ENCODE measurements around the gene ALCAM.

Gene ALCAM

DNA sequence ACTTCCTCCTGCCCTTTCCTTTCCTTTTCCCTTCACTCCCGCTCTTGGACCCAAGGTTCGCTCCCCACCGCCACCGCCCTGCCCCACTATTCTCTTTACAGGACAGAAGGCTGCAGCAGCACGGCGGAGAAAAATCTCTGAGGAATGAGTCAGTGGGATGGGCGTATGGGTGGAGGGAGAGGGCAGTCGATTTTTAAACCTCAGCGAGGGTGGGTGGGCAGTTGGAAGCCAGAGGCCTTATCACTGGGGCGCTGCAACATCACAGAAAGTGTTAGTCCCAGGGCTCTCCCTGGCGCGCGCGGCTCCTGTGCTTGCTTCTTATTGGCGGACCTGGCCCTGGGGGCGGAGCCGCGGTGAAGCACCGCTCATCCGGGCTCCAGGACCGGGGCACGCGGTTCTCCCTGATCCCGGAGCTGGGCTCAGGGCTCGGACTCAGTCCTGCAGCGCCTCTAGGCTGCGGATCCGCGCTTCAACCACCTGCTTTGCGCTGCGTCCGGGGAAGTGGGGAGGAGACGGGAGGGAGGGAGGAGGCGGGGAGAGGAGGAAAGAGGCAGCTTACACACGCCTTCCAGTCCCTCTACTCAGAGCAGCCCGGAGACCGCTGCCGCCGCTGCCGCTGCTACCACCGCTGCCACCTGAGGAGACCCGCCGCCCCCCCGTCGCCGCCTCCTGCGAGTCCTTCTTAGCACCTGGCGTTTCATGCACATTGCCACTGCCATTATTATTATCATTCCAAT, at the start of gene ALCAM:
Gene ALCAM, plus strand, starts transcription at position 584 of the 737 bp plus-strand sequence.
- peak; percentile 81 for DNase-seq (ENCODE audit: low spot score)

DNA sequence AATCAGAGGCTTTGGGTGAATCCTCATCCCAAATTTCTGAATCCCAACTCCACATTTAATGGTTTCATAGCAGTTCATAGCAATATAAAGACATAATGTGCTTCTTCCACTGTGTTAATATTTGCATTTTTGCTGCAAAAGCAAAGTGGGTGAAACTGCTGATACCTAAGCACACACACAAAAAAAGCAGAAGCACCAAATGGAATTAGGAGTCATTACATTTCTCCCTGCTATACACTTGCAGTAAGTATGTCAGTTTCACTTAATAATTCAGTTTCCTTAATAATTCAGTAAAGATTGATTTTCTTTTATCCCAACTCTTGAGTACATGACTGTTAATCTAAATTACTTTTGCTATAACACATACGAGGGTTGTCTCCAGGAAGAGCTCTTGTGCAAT, 48.9 kb upstream of the ALCAM start:
- DNase-seq (ENCODE audit: low spot score): no peak

DNA sequence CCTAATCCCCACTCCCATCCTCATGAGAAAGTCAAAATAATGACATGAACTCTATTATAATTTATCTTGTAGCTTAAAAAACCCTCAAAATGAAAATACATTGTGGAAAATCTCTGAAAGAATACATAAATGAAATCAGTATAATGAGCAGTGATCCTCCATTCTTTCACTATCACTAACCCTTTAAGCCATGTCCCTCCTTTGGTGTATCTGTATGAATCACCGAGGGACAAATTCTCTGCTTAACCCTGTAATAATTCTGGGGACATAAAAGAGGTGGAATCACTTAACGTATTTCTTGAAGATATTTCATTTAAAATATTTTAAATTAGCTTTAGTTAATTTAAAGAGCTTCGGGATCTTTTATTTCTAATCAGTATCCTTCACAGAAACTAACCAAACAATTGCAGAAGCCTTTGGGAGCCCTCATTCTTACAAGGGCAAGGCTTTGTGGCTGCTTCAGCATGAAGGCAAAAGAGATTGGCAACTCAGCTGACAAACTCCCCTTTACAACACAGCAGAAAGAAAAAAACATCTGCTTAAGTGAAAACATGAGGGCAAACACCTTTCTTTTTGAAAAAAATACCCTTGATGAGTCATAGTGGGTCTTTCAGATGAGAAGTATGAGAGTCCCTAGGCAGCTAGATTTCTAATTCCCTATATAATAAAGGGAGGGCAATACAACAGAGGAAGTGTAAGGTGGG, 44.0 kb upstream of the ALCAM start:
- no peak for DNase-seq (ENCODE audit: low spot score)

DNA sequence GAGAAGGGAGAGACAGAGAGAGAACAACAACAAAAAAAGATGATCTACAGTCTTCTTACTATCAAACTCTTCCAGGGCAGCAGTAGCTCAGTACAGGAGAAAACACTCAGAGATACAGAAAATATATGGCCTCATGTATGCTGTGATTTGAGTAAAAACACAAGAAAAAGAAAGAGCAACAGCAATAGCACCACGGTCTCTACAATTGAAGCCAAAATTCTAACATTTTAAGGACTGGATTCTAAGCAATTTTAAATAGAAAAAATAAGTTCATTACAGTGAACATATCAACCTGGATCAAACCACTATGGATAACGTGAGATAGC, 43.5 kb upstream of the ALCAM start:
- DNase-seq (ENCODE audit: low spot score): no peak

DNA sequence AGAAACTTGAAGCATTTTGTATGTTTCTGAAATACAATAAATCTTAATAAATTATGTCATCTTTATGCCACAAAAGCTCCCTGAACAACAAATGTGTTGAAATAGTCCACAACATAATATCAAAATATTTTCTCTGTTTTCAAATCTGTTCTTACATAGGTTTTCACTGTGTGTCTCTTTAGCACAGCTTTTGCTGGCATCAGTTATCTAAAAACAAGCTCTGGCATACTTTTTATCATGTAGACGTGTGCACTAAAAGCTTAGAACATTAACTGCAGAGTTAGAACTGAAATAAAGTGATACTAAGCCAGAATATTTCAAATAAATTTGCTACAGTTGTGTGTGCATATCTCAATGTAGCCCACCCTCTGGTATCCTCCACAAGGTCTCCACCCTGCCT, 41.8 kb upstream of the ALCAM start:
- no peak for DNase-seq (ENCODE audit: low spot score)

DNA sequence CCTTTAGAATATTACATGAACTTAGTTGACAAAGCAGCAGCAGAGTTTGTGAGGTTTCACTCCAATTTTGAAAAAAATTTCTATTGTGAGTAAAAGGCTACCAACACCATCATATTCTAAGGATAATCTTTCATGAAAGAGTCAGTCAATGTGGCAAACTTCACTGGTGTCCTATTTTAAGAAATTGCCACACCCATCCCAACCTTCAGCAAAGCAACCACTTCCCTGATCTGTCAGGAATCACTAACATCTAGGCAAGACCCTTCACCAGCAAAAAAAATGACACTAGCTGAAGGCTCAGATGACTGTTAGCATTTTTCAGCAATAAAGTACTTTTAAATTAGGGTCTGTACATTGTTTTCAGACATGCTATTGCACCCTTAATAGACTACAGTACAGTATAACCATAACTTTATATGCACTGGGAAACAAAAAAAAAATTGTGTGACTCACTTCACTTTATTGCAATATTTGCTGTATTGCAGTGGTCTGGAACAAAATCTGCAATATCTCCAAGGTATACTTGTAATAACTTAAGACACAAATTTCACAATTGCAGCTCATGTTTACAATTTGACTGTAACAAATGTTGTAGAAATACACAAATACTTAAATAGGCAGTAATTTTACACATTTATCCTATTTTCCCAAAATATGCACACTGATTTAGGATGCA, 38.9 kb upstream of the ALCAM start:
- no peak for DNase-seq (ENCODE audit: low spot score)

DNA sequence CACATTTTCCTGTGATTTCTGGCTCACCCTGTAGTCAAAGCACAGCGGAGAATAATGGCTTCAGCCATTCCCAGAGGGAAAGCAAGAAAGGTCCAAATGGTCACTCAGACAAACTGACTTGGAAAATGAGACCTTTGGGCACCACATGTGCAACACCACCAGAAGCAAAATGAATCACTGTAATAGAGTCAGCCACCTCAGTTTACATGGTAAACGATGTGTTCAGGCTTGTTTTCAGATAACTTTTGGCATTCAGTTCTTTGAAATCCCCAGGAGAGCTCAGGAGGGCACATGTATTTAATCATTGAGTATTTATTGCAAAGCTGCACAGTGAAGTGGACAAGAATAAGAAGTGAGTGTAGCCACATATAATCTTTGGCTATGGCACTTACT, 38.4 kb upstream of the ALCAM start:
- DNase-seq (ENCODE audit: low spot score): no peak

DNA sequence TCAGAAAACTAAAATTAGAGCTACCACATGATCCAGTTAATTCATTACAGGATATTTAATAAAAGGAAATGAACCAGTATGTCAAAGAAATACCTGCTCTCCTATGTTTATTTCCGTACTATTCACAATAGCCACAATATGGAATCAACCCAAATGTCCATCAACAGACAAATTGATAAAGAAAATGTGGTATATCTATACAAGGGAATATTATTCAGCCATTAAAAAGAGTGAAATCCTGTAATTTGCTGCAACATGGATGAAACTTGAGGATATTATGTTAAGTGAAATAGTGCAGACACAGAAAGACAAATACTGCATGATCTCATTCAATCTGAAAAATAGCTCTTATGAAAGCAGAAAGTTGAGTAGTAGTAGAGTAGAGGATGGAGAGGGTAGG, 33.7 kb upstream of the ALCAM start:
- no peak for DNase-seq (ENCODE audit: low spot score)

DNA sequence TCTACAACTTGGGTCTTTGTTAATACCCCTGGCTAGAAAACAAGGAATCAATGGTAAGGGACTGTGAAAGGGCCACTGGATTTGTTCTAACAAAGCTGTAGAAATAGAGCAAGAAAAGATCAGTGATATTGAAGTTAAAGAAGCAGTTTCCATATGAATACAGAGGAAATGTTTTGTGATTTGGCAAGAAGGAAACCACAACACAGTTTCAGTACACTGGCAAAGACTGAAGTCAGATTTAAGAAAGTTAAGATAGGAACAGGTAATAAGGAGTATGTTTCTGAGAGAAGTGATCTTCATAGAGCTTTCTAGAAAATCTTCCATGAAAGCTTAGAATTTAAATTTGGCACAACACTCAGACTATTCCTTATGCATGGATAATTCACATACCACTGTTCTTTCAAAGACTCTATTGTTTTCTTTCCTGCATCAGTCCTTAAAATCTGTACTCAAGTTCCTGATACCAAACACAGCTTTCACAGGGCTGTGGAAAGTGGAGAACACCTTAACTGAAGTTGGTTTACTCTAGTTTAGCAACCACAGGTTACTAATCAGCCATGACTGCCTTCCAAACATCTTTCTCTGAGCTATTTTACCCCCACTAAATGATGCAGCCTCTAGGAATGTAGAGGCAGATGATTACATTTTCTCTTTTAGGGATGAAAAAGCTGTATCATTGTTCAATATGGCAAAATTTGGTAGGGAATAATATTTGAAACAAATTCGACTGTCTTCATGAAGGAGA, 32.4 kb upstream of the ALCAM start:
- DNase-seq (ENCODE audit: low spot score): no peak

DNA sequence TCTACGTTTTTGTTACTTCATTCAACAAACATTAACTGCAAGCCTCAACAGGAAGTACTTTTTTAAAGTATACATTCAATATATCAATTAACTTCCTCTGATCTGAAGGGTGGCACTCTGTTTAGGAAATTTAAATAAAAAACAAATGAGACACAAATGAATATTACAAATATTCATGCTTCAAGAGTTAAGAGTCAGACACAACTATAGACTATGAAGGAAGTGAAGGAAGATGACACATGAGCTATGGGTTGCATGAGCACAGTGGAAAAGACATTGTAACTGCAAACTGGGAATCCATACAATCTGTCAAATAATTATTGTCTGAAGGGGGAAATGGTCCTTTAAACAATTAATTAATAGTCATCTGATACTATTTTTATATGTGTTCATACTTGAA, 26.8 kb upstream of the ALCAM start:
- DNase-seq (ENCODE audit: low spot score): no peak

DNA sequence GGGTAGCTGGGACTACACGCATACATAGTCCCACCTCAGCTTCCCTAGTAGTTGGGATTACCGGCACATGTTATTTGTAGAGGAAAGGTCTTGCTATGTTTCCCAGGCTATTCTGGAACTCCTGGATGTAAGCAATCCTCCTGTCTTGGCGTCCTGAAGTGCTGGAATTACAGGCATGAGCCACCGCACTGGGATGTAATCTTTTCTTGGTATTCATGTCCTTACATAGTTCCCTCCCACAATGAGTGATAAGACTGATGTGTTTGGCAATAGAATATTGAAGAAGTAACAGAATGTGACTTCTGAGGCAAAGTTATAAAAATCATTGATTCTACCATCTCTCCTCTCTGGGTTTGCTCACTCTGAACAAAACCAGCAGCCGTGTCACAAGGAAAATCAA, 22.7 kb upstream of the ALCAM start:
- DNase-seq (ENCODE audit: low spot score): no peak

DNA sequence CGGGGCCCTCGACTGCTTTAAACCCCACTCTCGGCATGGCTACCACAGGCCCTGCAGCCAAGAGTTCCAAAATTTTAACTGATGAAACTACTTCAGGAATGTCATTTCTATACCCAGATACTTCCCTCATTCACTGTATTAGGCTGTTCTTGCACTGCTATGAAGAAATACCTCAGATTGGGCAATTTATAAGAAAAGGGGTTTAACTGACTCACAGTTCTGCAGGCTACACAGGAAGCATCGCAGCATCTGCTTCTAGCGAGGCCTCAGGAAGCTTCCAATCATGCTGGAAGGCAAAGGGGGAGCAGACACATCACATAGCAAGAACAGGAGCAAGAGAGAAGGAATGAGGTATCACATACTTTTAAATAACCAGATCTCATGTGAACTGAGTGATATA, 21.6 kb upstream of the ALCAM start:
- no peak for DNase-seq (ENCODE audit: low spot score)

DNA sequence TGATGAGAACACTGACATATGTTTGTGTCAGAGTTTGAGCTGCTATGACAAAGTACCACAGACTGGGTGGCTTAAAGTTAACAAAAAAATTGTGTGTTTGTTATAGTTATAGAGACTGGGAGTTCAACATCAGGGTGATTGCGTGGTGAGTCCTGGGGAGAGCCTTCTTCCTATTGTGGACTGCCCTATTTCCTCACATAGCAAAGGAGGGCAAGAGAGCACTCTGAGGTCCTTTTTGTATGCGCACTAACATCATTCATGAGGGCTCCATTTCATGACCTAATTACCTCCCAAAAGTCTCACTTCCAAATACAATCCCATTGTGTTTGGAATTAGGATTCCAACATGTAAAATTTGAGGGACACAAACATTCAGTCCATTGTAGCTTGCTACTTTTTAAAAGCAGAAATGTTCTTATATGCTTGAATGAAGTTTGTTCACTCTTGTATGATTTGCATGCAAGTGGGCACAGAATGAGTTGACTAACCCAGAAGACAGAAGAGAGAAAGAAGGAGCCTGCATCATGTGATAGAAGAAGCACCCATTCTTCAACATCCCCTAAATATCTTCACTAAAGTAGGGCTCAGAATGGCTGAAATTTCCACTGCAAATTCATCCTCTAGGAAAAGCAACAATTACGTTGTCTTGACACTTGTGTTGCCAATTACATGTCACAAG, 18.9 kb upstream of the ALCAM start:
- DNase-seq (ENCODE audit: low spot score): peak; percentile 24

DNA sequence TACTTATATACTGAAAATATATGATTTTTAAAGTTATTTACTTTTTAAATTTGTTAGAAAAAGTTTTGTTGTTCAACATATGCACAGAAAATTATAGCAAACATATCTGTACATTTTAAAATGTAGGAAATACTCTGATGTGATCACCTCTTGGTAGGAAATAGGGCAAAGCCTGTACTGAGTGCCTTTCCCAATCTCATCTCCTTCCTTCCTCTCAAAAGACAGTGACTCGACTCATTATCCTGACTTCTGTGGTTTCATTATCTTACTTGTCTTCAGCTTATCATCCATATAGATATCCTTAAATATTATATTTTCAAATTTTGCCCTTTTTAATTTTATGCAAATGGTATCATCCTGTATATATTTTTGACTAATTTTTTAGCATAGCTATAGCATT, 18.4 kb upstream of the ALCAM start:
- no peak for DNase-seq (ENCODE audit: low spot score)

DNA sequence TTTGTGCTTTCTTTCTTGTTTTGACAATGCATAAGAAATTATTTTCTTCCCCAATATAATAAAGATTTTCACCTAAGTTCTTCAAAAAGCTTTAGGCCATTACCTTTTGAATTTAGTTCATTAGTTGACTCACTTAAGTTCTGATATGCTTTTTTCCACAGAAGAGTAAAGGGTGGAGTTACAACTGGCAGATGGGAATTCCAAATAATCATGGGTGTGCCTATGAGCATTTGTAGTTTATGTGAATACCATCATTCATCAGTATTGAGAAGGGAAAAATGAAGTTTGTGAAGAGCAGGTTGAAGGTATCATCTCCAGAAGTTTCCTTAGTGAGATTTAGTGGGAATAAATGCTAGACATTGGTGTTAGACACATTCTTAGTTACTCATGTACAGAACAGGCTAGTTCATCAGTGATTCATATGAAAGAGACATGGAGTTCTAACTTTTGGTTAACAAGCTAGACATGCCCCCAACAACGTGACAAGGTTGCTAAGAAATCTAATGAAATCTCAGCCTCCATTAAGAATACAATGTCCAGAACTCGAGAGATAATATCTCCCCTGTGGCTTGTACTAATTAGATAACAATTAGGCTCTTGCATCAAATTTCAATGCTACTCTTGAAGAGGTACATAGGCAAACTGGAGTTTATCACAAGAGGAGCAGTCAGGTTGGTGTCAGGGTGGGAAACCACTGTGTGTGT, 16.9 kb upstream of the ALCAM start:
- no peak for DNase-seq (ENCODE audit: low spot score)

DNA sequence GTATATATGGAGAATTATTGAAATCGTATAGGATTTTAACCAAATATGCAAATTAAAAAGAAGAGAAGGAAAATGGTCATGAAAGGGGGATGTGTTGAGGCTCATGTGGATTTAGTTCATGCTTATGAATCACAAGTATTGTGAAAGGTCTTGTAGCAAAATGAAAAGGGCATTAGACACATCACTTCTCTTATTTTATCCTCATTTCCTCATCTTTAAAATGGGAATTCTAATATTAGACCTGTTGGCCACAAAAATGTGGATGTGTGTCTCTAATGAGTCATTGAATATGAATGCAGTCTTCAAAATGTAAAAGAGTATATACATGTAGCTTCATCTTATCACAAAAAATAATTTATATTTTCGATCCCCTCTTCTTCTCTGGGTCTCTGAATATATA, 14.9 kb upstream of the ALCAM start:
- DNase-seq (ENCODE audit: low spot score): no peak

DNA sequence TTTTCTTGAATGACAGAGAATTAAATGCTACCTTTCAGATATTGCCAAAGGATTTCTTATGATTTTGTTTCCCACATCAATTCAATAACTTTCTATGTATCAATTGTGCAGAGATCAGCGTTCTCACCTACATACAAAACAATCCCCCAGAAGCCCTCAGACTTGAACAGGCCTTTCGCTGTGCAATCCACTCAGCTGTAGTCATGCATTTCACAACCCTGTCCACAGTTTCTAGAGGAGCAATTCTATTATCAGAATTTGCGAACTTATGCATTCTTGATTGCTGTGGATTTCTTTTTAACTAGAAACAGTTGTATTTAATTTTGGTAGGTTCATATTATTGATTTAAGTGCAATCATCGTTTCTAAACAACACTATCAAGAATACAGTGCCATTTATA, 13.7 kb upstream of the ALCAM start:
- no peak for DNase-seq (ENCODE audit: low spot score)

DNA sequence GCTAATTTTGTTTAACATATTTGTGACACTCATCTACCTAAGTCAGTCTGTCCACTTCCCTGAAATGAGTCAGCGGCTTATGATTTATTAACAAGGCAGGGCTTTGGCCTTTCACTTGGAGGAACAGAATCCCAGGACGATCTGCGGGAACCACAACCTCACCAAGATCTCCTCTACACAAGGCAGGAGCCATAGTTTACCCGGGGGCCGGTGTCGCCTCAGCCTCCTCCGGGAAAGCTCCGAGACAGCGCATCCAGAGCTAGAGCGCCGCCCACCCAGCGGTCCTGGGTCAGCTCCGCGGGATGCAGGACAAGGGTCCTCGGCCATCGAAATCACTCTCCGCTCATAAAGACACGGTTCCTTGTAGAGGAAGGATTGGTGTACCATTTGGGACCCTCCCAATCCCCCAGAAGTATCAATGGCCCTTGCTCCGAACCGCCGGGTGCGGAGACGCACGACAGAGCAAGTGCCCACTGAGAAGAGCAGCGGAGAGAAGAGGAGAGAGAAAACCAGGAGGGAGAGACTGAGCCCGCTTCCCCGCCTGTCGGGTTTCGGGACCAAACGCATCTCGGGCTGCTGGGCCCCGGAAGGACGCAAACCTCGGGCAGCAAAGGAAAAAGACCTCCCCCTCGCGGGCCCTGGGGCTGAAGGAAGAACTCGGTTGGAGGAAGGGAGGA, 13.1 kb upstream of the ALCAM start:
- no peak for DNase-seq (ENCODE audit: low spot score)

DNA sequence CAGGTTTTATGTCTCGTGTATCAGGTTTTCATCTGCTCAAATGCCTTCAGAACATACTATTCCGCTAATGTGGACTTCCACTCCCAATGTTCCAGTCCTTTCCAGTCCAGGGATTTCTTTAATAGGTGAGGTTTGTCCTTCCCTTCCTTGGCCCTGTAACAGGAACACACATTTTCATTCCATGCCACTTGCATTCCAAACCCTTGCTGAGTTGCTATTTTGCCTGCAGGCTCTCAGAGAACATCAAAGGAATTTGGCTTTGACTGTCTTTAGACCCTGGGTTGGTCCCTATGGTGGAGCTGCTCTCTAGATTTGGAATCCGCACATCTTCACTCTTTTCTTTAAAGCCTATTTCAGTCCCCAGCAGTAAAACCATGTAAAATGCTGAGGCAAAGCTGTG, 12.3 kb upstream of the ALCAM start:
- DNase-seq (ENCODE audit: low spot score): no peak

DNA sequence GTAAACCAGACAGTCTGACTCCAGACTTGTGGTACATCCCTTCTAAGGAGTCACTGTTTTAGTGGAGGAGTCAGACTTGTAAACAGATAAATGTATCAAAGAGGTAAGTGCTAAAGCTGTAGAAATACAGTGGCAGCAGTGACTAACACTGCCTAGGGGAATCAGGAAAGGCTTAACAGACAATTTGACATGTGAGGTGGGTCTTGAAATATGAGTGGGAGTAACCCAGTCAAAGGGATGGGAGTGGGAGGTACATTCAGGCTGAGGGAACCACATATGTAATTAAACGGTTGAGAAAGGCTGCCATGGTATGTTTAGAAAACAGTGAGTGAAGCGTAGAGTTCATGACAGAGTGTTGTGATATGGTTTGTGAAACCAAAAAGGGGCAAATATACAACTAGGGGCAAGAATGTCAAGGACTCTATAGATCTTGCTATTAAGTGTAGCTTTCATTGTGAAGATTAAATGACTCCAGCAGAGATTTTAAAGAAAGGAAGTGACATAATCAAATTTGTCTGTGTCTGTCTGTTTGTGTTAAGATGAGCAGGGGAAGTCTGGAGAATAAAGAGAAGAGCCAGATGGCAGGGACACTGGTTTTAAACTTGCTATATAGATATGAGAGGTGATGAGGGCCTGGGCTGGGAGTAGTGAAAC, 11.2 kb upstream of the ALCAM start:
- no peak for DNase-seq (ENCODE audit: low spot score)

DNA sequence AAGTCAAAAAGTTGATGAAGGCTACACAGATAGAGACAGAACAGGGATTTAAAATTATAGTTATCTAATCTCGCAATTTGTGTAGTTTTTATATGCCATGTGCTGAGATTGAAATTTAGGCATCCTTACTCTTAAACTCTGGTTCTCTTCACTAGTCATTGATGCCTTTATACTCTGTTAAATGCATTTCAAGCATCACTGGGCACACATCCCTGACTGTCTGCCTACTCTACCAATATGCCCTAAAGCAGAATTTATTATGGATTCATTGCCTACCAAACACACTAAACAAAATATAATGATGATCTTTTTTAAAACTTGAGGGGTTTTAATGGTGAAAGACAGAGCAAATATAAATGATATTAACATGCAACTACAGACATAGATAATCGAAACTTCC, 10.3 kb upstream of the ALCAM start:
- no peak for DNase-seq (ENCODE audit: low spot score)

All from germinal center (tissue), 1 donor.